ENCODE data around the gene SCGN.

SCGN gene, protein sequence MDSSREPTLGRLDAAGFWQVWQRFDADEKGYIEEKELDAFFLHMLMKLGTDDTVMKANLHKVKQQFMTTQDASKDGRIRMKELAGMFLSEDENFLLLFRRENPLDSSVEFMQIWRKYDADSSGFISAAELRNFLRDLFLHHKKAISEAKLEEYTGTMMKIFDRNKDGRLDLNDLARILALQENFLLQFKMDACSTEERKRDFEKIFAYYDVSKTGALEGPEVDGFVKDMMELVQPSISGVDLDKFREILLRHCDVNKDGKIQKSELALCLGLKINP
- total RNA-seq = 0 reads per million in 3 experiments

- no peak for DNase-seq
Observed at GRCh38 chr6:25652007-25652515, at the start of gene SCGN. SCGN (plus strand) TSS chr6:25652215; CDS start chr6:25652404, 189 bp downstream.

DNA sequence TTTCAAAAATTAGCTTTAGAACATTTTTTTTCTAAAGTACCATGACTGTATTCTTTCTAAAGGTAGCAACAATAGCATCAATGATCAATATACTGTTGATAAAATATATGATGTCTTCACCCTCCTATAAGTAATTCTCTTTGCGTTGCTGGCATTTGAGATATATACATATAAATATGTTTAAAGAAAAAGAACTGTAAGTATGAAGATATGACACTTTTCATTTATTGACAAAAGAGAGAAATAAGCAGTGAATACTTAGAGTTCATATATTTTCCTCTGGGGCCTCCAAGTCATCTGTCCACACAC, 49.4 kb upstream of the SCGN start:
- no peak for DNase-seq

GRCh38 chr6:25603251-25603650, 48.8 kb upstream of the SCGN start:
- no peak for DNase-seq

DNA sequence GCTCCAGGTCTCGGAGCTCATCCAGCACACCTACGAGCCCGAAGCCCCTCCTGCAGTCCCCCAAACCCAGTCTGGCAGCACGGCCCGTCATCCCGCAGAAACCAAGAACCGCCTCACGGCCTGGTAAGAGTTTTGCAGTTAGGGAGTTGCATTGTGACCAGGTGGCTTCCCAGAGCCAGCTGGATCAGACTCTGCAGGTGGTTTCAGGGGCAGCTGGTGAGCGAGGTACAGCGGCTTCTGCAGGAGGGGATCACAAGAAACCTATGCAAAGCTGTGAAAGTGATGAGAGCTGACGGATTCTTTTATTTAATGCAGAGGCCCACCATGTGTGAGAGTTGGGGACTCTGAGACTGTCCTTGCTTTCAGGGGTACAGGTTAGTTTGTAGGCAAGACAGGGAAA, 45.9 kb upstream of the SCGN start:
- DNase-seq = no peak

DNA sequence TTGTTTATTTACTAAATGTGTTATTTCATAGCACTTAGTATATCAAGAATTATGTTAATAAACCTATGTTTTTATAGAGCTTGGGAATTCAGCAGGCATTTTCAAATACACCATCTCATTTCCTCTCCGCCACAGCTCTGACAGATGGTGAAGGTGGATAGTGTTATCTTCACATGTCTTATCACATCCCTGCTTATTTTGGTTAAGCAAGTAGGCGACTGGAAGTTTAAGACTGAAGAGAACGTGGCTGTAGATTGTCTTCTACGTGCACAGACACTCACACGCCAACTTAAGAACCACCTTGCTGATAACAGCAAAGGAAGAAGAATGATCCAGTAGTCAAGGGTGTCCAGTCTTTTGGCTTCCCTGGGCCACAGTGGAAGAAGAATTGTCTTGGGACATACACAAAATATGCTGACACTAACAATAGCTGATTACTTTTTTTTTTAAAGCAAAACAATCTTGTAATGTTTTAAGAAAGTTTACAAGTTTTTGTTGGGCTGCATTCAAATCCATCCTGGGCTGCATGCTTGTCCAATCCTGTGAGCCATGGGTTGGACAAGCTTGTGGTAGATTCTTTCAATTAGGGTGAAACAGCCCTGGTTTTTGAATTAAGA, 43.3 kb upstream of the SCGN start:
- no peak for DNase-seq

DNA sequence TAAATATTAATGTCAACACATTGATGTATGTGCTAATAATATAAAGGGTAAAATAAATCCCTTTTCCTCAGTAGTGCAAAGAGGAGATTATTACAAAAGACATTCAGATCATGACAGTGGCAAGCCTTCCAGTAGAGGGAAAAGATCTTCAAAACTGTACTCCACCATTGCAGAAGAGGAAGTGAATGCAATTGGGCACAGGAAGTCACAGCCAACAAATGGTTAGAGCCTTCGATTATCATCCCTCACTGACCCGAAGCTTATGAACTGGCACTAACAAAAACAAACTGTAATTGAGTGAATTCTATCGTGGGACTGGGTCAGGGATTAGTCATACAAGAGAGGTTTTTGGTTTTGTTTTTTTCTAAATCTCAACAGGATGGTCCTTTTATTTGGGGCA, 39.3 kb upstream of the SCGN start:
- DNase-seq = no peak

GRCh38 chr6:25613415-25613814, 38.6 kb upstream of the SCGN start:
- no peak for DNase-seq

DNA sequence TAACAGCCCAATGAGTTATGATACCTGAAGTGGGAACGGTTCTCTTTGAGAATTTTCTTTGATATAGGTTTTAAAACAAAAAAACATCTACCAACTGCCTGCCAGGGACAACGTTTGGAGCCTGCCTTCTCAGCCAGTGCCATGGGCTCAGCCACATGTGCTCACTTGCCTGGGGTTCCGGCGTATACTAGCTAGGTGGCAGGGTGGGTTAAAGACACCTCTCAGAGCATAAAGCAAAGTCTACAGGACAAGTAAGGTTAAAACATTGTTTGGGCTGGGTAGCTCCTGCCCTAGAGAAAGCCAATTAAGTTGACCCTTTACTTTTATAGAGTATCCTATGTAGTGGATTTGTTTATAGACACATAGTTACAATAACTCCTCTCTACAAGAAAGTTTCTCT, 38.0 kb upstream of the SCGN start:
- DNase-seq = no peak

DNA sequence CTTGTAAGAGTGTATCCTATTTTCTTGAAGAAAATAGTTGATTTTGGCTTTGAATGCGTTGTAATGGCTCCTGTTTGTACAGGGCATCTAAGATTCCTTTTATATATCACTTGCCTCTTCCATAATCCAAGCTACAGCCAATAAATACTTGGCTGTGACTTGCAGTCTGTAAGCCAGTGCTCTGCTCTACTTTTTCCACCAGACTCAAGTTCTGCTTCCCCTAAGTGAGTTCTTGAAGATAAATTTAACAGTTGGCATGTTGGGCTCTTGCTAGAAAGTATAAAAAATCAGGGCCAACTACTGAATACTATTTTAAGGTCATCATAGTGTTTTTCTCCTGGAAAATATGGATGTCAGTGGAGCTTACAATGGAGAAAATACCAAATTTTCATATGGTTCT, 36.5 kb upstream of the SCGN start:
- no peak for DNase-seq

DNA sequence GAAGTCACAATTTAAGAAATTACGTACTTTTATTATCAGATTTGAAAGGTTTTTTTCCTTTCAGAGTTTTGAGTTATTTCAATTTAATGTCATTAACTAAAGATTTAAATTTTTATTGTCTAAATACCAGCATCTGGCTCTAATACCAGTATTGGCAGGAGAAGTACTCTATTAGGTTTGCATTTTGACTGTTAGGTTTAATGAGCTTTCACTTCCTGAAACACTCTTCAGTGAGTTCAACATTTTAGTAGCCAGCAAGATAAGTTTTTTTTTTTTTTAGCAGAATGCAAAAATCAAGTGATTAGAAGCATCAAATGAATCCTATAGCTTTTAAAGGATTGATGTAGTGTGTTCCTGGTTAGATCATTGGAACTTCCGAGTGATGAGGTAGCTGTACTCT, 34.0 kb upstream of the SCGN start:
- no peak for DNase-seq

- no peak for DNase-seq
Observed at GRCh38 chr6:25619217-25619616, 32.8 kb upstream of the SCGN start.

DNA sequence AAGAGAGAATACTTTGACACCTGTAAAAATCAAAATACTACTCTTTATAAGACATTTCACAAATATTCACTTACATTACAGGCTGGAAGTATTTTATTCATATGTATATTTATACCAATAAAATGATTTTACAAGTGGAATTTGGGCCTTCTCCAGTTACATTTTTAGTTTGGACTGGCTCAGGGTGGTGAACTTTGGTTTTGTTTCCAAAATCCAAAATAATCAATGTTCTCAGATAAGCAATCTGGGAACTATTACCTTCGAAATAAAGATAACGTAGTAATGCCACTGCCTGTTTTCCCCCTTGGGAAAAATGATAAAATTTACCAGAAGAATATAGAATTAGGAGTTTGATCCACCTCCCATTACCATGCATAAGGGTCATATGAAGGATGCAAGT, 31.6 kb upstream of the SCGN start:
- DNase-seq = no peak

DNA sequence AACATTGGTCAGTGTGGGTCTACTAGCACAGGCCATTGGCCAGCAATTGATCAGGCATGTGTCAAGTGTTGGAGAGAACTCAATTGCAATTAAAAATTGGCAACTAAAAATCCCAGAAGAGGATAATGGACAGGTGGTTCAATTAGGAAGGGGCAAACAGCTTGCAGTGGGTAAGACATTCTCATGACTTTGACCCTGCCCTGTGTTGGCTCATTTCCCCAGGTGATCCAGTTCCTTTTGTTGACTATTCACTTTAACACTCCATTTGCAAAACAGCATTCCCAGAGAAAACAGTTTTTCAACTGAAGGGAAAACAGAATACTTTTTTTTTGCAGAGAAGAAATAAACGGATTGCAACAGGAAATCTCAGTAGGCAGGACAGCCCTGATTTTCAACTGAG, 28.9 kb upstream of the SCGN start:
- no peak for DNase-seq

- DNase-seq = no peak
Observed at GRCh38 chr6:25623879-25624278, 28.1 kb upstream of the SCGN start.

DNA sequence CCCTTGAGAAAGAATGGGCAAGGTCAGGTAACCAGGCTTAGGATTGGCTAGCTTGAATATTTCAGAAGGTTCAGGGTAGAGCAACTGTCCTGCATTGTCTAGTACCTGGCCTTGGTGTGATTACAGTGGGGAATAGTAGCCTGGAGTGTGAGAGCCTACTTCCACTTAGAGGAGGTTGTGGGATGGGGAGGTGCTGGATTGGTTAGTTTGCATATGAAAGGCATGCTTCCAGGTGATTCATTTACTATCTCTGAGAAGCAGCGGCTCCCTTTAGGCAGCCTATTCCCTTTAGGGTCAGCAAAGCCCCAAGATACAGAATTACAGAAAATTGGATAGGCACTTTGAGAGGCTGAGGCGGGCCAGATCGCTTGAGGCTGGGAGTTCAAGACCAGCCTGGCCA, 25.0 kb upstream of the SCGN start:
- no peak for DNase-seq

GRCh38 chr6:25628471-25629197, 23.4 kb upstream of the SCGN start:
- DNase-seq = no peak

GRCh38 chr6:25629198-25629576, 22.8 kb upstream of the SCGN start:
- no peak for DNase-seq

DNA sequence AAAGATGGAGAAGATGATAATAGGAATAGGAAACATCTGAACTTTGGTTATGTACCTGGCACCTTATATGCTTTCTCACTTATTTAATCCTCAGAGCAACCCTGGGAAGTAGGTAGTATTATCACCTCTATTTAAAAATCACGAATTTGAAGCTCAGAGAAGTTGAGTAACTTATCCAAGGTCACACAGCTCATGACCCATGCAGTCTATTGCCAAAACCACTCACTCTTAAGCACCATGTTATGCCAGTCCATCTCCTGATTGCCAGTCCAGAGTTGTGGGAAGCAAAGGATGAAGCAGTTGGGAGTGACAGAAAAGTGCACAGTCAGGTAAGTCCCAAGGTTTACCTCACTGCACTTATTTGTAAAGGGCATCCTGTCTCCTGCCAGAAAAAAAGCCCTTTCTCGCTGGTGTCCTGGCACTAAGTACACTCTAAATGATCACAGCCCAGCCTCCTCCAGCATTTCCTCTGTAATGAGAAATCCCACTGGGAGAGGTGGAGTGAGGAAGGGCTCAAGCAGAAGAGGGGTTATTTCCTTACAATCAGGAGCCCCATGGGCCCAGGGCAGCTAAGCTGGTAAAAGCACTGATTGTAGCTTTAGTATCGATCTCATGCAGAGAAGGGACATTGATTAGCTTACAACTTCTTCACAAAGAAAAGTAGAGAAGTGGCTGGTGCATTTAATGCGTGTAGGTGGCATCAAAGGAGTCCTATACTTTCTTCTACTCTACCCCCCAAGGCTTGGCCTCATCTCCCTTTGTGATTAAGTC, 21.3 kb upstream of the SCGN start:
- no peak for DNase-seq

GRCh38 chr6:25635886-25636317, 16.1 kb upstream of the SCGN start:
- no peak for DNase-seq

DNA sequence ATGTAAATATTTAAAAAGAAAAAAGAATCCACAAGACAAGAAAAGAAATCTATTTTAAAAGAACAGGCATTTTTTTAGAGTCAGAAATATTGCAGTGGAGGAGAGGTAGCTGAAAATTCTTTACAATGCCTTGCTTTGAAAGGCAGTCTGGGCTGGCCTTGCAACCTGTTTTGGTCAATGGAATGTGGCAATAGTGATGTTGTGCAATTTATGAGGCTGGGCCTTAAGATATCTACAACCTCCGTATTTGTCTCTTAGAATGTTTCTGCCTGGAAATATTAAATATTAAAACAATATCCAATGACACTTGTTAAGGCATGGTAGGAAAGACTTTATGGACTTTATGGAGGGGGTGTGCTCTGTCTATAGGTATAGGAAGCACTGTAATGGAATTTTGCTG, 14.8 kb upstream of the SCGN start:
- DNase-seq = no peak

DNA sequence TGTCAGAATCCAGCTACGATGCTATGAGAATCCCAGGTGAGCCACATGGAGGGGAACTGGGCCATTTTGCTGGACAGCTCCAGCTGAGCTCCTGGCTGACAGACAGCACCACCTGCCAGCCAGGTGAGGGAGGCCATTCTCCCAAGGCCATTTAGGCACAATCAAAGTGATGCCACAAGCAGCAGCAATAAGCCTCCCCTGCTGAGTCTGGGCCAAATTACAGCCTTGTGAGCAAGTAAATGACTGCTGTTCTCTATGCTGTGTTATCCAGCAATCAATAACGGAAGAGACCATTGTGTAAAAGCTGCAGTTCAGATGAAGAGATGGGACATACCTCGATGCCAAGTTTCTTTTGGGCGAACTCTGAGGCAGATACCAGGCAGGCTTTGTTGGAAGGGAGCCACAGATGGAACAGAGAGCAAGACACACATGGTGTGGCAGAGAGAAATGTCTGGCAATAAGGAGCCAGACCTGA, 14.0 kb upstream of the SCGN start:
- DNase-seq = no peak

DNA sequence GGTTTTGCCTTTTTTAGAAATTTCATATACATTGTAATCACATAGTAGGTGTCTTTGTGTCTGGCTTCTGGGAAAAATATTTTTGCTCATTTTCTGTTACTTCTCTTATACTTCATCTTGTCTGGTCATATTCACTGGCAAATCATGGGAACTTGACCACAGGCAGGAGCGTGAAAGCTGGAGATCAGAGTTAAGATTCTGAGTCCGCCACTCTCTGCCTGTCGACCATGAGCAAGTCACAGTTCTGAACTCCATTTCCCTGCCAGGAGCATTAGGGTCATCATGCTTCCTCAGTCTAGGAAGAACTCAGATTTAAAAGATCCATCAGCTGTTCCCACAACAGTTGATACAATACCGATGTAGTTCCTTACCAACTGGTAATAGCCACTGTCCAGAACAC, 12.4 kb upstream of the SCGN start:
- no peak for DNase-seq

- no peak for DNase-seq
Observed at GRCh38 chr6:25640446-25640845, 11.6 kb upstream of the SCGN start.
